ENCODE data around the gene FSIP2. TPM values are rescaled to one million over a fixed set of nuclear protein-coding genes. Genes with fewer than 3 reads are reported as not detected.

FSIP2 gene
- polyA plus RNA-seq, 3 donors, result not detected

GRCh38 chr2:185828326-185828725 lies 89.7 kb downstream of the FSIP2 start:
- no peaks in the 10 kb centered on the region for H3K9me3 ChIP-seq (replicated peaks in 1 of 2; ENCODE audit: control insufficient read depth in 1 of 2, insufficient read depth in 1 of 2, low read length in 2 of 2)
- H3K27me3 Mint-ChIP-seq (ENCODE audit: low read depth in 3 of 3), result no peaks in the 10 kb centered on the region
- H3K79me2 ChIP-seq (ENCODE audit: insufficient read depth, low read length), result no peaks in the 10 kb centered on the region
- H3K36me3 ChIP-seq (replicated peaks in 1 of 2; ENCODE audit: control insufficient read depth in 1 of 2, insufficient read depth in 2 of 2, low read length in 2 of 2), result no peaks in the 10 kb centered on the region
- no peak overlapping the region for H3K9ac ChIP-seq (ENCODE audit: insufficient read depth, low read length, poor library complexity, severe bottlenecking)
- H3K4me1 Mint-ChIP-seq, result no peaks in the 10 kb centered on the region
- no peak overlapping the region for H3K4me3 Mint-ChIP-seq
- no peak overlapping the region for H2AFZ ChIP-seq (ENCODE audit: insufficient read depth, low read depth, low read length, poor library complexity, severe bottlenecking)
- no peak overlapping the region for H3K4me3 ChIP-seq (replicated peaks in 1 of 3; ENCODE audit: low read depth in 2 of 3, low read length in 3 of 3)
- TF ChIP-seq, protein P1, sequence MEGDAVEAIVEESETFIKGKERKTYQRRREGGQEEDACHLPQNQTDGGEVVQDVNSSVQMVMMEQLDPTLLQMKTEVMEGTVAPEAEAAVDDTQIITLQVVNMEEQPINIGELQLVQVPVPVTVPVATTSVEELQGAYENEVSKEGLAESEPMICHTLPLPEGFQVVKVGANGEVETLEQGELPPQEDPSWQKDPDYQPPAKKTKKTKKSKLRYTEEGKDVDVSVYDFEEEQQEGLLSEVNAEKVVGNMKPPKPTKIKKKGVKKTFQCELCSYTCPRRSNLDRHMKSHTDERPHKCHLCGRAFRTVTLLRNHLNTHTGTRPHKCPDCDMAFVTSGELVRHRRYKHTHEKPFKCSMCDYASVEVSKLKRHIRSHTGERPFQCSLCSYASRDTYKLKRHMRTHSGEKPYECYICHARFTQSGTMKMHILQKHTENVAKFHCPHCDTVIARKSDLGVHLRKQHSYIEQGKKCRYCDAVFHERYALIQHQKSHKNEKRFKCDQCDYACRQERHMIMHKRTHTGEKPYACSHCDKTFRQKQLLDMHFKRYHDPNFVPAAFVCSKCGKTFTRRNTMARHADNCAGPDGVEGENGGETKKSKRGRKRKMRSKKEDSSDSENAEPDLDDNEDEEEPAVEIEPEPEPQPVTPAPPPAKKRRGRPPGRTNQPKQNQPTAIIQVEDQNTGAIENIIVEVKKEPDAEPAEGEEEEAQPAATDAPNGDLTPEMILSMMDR (IDR thresholded peaks at IDR 0.05), result no peak
- H3K27me3 ChIP-seq (ENCODE audit: control insufficient read depth in 2 of 2, insufficient read depth in 2 of 2, low read length in 2 of 2), result no peaks in the 10 kb centered on the region
- no peaks in the 10 kb centered on the region for H3K4me1 ChIP-seq (ENCODE audit: control insufficient read depth in 1 of 2, insufficient read depth in 2 of 2, low read length in 2 of 2)
- no peak overlapping the region for H3K27ac Mint-ChIP-seq
- H3K4me2 ChIP-seq (replicated peaks; ENCODE audit: extremely low read depth, low read length, poor library complexity, severe bottlenecking), result no peak overlapping the region
- no peaks in the 10 kb centered on the region for H3K36me3 Mint-ChIP-seq
- H3K27ac ChIP-seq (ENCODE audit: low read depth in 1 of 2, low read length in 2 of 2), result no peak overlapping the region
- H4K20me1 ChIP-seq (ENCODE audit: insufficient read depth, low read length), result no peaks in the 10 kb centered on the region
- intact Hi-C loops (cut with micrococcal nuclease), result no loop called here
- no peak for DNase-seq
- WGBS (ENCODE audit: insufficient coverage), result no CpG with 5 or more reads among the region's 3 CpGs
- peaks cover 0 to 4% (median 0%) of the 10 kb centered on the region in 7 donors for H3K9me3 Mint-ChIP-seq

DNA sequence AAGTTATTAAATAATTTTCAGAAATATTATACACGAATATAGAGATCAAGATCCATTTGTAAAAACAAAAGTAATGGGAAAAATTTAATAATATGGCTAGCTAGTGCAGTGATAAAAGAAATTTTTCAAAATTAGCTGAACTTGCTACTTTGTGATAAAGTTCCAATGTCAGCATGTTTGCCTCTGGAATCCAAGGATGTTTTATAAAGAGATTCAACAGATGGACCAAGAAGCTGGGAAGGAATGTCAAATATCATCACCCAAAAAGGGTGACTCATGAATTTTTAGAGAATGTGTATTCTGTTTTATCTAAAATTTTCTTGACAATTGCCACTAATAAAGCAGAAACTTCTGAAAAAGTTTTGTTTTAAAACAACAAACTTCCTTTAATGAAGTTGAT lies 95.3 kb downstream of the FSIP2 start:
- no peaks in the 10 kb centered on the region for H3K79me2 ChIP-seq (ENCODE audit: insufficient read depth, low read length)
- H3K27me3 Mint-ChIP-seq (ENCODE audit: low read depth in 3 of 3), result no peaks in the 10 kb centered on the region
- H3K4me1 ChIP-seq (ENCODE audit: control insufficient read depth in 1 of 2, insufficient read depth in 2 of 2, low read length in 2 of 2), result no peaks in the 10 kb centered on the region
- intact Hi-C loops (cut with micrococcal nuclease), result no loop called here
- no peak for DNase-seq
- H3K27me3 ChIP-seq (ENCODE audit: control insufficient read depth in 2 of 2, insufficient read depth in 2 of 2, low read length in 2 of 2), result no peaks in the 10 kb centered on the region
- H3K36me3 ChIP-seq (replicated peaks in 1 of 2; ENCODE audit: control insufficient read depth in 1 of 2, insufficient read depth in 2 of 2, low read length in 2 of 2), result no peaks in the 10 kb centered on the region
- no peak overlapping the region for H3K27ac ChIP-seq (ENCODE audit: low read depth in 1 of 2, low read length in 2 of 2)
- no peak overlapping the region for H3K4me3 Mint-ChIP-seq
- no peak overlapping the region for H2AFZ ChIP-seq (ENCODE audit: insufficient read depth, low read depth, low read length, poor library complexity, severe bottlenecking)
- no peak overlapping the region for H3K27ac Mint-ChIP-seq
- peaks cover 11 to 19% of the 10 kb centered on the region in 2 donors for H3K9me3 ChIP-seq (replicated peaks in 1 of 2; ENCODE audit: control insufficient read depth in 1 of 2, insufficient read depth in 1 of 2, low read length in 2 of 2)
- no peak overlapping the region for H3K4me2 ChIP-seq (replicated peaks; ENCODE audit: extremely low read depth, low read length, poor library complexity, severe bottlenecking)
- peaks cover 2 to 23% (median 14%) of the 10 kb centered on the region in 7 donors for H3K9me3 Mint-ChIP-seq
- TF ChIP-seq, protein P1 (IDR thresholded peaks at IDR 0.05), result no peak
- no peak overlapping the region for H3K9ac ChIP-seq (ENCODE audit: insufficient read depth, low read length, poor library complexity, severe bottlenecking)
- H4K20me1 ChIP-seq (ENCODE audit: insufficient read depth, low read length), result no peaks in the 10 kb centered on the region
- no peaks in the 10 kb centered on the region for H3K36me3 Mint-ChIP-seq
- no peaks in the 10 kb centered on the region for H3K4me1 Mint-ChIP-seq
- WGBS (ENCODE audit: insufficient coverage), result no CpG with 5 or more reads among the region's 1 CpG
- no peak overlapping the region for H3K4me3 ChIP-seq (replicated peaks in 1 of 3; ENCODE audit: low read depth in 2 of 3, low read length in 3 of 3)

Measured in CD14-positive monocyte (primary cell).